OCI-LY1 (cell line): ENCODE results near the gene RFNG.

Experiments
- H2AFZ ChIP-seq: fragments of 200-600 bp; sonication (generic), shearing (Covaris generic); 2 replicates; pipeline ENCODE4 v1.6.0; 2014; ENCODE audit warnings: antibody characterized with exemption, mild to moderate bottlenecking, low read length
- H3F3A ChIP-seq: fragments of 200-600 bp; sonication (generic), shearing (Covaris generic); 2 replicates; pipeline ENCODE4 v1.6.0; 2014; ENCODE audit warnings: mild to moderate bottlenecking, antibody characterized with exemption, low read length, moderate library complexity; ENCODE audit not compliant: insufficient read depth
- H3K27ac ChIP-seq: fragments of 200-600 bp; sonication (generic); 2 replicates; pipeline ENCODE4 v1.5.1; 2014; ENCODE audit warnings: low read length, mixed run types, mild to moderate bottlenecking, low read depth; ENCODE audit not compliant: poor library complexity, severe bottlenecking
- H3K27me3 ChIP-seq: fragments of 200-600 bp; sonication (generic); 2 replicates; pipeline ENCODE4 v1.6.0; 2014; ENCODE audit warnings: antibody characterized with exemption, mild to moderate bottlenecking, low read length, moderate library complexity; ENCODE audit not compliant: insufficient read depth
- H3K36me3 ChIP-seq: fragments of 200-600 bp; sonication (generic); 2 replicates; pipeline ENCODE4 v1.6.1; 2014; ENCODE audit warnings: mild to moderate bottlenecking, antibody characterized with exemption, low read length, moderate library complexity, mixed read lengths; ENCODE audit not compliant: insufficient read depth
- H3K4me1 ChIP-seq: fragments of 200-600 bp; sonication (generic); 2 replicates; pipeline ENCODE4 v1.5.1; 2014; ENCODE audit warnings: mild to moderate bottlenecking, low read length, moderate library complexity; ENCODE audit not compliant: insufficient read depth, severe bottlenecking
- H3K4me2 ChIP-seq: fragments of 200-600 bp; sonication (generic), shearing (Covaris generic); 2 replicates; pipeline ENCODE4 v1.6.1; 2014; ENCODE audit warnings: low read length
- H3K4me3 ChIP-seq: fragments of 200-600 bp; sonication (generic); 2 replicates; pipeline ENCODE4 v1.5.1; 2014; ENCODE audit warnings: low read length, low read depth, mild to moderate bottlenecking, mixed read lengths; ENCODE audit not compliant: poor library complexity, severe bottlenecking
- H3K79me2 ChIP-seq: fragments of 200-600 bp; shearing (Covaris generic); 2 replicates; pipeline ENCODE4 v1.6.1; 2016; ENCODE audit warnings: mixed run types, low read length, mixed read lengths; ENCODE audit not compliant: insufficient read depth
- H3K9ac ChIP-seq: fragments of 200-600 bp; sonication (generic), shearing (Covaris generic); 2 replicates; pipeline ENCODE4 v1.6.1; 2014; ENCODE audit warnings: mild to moderate bottlenecking, low read length, mixed read lengths
- H3K9me2 ChIP-seq: fragments of 200-600 bp; sonication (generic), shearing (Covaris generic); 2 replicates; pipeline ENCODE4 v1.6.1; 2014; ENCODE audit warnings: low read depth, mild to moderate bottlenecking, low read length, mixed read lengths
- H3K9me3 ChIP-seq: fragments of 200-600 bp; shearing (Covaris generic); 2 replicates; pipeline ENCODE4 v1.6.1; 2014; ENCODE audit warnings: low read length, mixed read lengths
- H4K20me1 ChIP-seq: fragments of 200-600 bp; sonication (generic), shearing (Covaris generic); 2 replicates; pipeline ENCODE4 v1.6.0; 2016; ENCODE audit warnings: mild to moderate bottlenecking, low read length; ENCODE audit not compliant: insufficient read depth
- EZH2 ChIP-seq: fragments of 200-600 bp; sonication (generic), shearing (Covaris generic); IDR thresholded peaks from 2 replicates; pipeline ENCODE4 v1.8.0; 2017; ENCODE audit warnings: borderline replicate concordance, mixed run types, mild to moderate bottlenecking, antibody characterized with exemption, low read length, moderate library complexity, mixed read lengths
- TF ChIP-seq, protein P1 (sequence below): fragments of 200-600 bp; sonication (generic), shearing (Covaris generic); IDR thresholded peaks from 2 replicates; pipeline ENCODE4 v1.5.1; 2017; ENCODE audit warnings: mild to moderate bottlenecking, antibody characterized with exemption, low read length, moderate library complexity, mixed read lengths

RFNG gene

DNA sequence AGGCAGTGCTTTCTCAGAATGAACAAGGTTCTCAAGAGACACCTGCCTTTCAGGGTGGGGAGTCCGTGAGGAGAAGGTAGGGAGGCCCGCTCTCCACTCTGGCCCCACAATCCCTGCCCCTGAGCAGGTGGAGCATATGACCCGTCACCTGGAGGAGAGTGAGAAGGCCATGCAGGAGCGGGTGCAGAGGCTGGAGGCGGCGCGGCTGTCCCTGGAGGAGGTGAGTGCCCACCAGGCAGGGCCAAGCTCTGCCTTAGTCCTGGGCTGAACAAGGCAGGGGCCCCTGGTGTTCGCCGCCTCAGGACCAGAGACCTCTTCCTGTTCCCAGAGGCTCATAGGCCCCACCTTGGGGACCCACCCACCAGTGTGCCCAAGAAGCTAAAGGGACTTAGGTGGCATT, 22.6 kb downstream of the RFNG start:
- no peaks in the 10 kb centered on the region for H3K27me3 ChIP-seq
- H3F3A ChIP-seq: no peaks in the 10 kb centered on the region
- no peak overlapping the region for H2AFZ ChIP-seq
- no peak overlapping the region for H3K27ac ChIP-seq
- TF ChIP-seq, protein P1, sequence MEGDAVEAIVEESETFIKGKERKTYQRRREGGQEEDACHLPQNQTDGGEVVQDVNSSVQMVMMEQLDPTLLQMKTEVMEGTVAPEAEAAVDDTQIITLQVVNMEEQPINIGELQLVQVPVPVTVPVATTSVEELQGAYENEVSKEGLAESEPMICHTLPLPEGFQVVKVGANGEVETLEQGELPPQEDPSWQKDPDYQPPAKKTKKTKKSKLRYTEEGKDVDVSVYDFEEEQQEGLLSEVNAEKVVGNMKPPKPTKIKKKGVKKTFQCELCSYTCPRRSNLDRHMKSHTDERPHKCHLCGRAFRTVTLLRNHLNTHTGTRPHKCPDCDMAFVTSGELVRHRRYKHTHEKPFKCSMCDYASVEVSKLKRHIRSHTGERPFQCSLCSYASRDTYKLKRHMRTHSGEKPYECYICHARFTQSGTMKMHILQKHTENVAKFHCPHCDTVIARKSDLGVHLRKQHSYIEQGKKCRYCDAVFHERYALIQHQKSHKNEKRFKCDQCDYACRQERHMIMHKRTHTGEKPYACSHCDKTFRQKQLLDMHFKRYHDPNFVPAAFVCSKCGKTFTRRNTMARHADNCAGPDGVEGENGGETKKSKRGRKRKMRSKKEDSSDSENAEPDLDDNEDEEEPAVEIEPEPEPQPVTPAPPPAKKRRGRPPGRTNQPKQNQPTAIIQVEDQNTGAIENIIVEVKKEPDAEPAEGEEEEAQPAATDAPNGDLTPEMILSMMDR: no peak
- no peak for TF ChIP-seq EZH2
- no peaks in the 10 kb centered on the region for H4K20me1 ChIP-seq
- peaks cover 25% of the 10 kb centered on the region for H3K4me1 ChIP-seq
- H3K9me3 ChIP-seq: no peaks in the 10 kb centered on the region
- no peaks in the 10 kb centered on the region for H3K9me2 ChIP-seq
- H3K36me3 ChIP-seq: peaks cover 4% of the 10 kb centered on the region; the same call in 1 of the 2 replicates
- no peak overlapping the region for H3K4me2 ChIP-seq
- no peaks in the 10 kb centered on the region for H3K79me2 ChIP-seq
- H3K4me3 ChIP-seq: no peak overlapping the region
- H3K9ac ChIP-seq: no peak overlapping the region

DNA sequence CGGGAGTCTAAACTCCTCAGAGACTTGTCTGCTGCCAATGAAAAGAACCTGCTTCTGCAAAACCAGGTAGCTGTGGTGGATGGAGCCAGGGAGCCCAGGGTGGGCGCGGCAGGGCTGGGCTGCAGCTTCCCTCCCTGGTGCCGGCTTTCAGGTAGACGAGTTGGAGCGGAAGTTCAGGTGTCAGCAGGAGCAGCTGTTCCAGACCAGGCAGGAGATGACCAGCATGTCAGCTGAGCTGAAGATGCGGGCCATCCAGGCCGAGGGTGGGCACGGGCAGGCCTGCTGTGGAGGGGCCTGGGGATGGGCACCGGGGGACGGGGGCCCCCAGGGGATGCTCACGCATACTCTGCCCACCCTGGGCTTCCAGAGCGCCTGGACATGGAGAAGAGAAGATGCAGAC, 23.4 kb downstream of the RFNG start:
- Histone ChIP-seq H3K79me2 (no peaks in the 10 kb centered on the region), H3K27ac (no peak overlapping the region), H3K27me3 (no peaks in the 10 kb centered on the region), H3K4me2 (no peak overlapping the region), H3K36me3 (peaks cover 4% of the 10 kb centered on the region; the same call in 1 of the 2 replicates), H3K9ac (no peak overlapping the region), H3K4me3 (no peak overlapping the region), H3F3A (no peaks in the 10 kb centered on the region), H3K9me2 (no peaks in the 10 kb centered on the region), H4K20me1 (no peaks in the 10 kb centered on the region), H3K9me3 (no peaks in the 10 kb centered on the region), H2AFZ (no peak overlapping the region), H3K4me1 (peaks cover 29% of the 10 kb centered on the region)
- TF ChIP-seq EZH2: no peak

DNA sequence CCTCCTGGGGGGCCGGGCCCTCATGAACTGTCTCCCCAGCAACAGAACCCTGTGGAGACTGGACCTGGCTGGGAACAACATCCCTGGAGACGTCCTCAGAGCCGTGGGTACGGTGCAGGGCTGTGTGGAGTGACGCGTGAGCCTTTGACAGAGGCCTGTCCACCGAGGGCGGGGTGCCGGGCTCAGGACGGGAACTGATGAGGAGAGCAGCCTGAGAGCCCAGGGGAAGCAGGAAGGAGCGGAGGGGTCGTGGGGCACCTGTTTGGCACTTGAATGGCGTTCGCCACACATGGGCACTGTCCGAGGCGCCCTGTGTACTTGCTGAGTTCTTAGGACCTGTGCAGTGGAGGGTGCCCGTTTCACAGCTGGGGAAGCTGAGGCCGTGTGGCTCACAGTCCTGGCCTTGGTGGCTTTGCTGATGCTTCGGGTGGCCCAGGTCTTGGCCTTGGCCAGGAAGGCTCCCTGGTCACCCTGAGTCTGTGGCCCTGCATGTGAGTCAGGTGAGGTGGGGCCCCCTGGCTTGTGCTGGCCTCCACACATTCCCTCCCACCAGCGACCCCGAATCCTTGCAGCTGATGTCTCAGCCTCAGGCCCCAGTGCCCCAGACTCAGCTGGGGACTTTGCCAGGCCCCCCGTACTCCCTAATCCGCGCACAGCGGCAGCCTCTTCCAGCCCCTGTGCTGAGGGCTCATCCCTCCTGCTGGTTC, 26.1 kb downstream of the RFNG start:
- no peaks in the 10 kb centered on the region for H3K79me2 ChIP-seq
- no peaks in the 10 kb centered on the region for H4K20me1 ChIP-seq
- H3K27ac ChIP-seq: no peak overlapping the region
- no peak overlapping the region for H3K4me2 ChIP-seq
- H3K36me3 ChIP-seq: peaks cover 4% of the 10 kb centered on the region; the same call in 1 of the 2 replicates
- peaks cover 29% of the 10 kb centered on the region for H3K4me1 ChIP-seq
- no peak overlapping the region for H3K9ac ChIP-seq
- H3F3A ChIP-seq: no peaks in the 10 kb centered on the region
- no peak overlapping the region for H2AFZ ChIP-seq
- no peak overlapping the region for H3K4me3 ChIP-seq
- H3K9me2 ChIP-seq: no peaks in the 10 kb centered on the region
- TF ChIP-seq EZH2: no peak
- TF ChIP-seq, protein P1: no peak
- no peaks in the 10 kb centered on the region for H3K27me3 ChIP-seq
- no peaks in the 10 kb centered on the region for H3K9me3 ChIP-seq

DNA sequence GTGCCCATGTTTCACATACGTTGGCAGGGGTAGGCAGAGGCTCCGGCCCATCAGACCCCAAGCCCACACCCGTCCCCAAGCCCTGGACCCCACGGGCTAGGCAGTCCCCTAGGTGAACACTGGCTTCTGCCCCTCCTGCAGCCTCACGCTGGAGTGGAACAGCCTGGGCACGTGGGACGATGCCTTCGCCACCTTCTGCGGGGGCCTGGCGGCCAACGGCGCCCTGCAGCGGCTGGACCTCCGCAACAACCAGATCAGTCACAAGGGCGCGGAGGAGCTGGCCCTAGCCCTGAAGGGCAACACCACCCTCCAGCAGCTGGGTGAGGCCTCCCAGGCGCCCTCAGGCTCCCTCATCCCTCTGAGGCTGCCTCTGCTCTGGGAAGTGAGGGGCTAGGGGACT, 26.8 kb downstream of the RFNG start:
- Histone ChIP-seq H3F3A (no peaks in the 10 kb centered on the region), H3K9me3 (no peaks in the 10 kb centered on the region), H3K9ac (no peak overlapping the region), H3K4me1 (peaks cover 25% of the 10 kb centered on the region), H3K4me2 (no peak overlapping the region), H3K4me3 (no peak overlapping the region), H3K79me2 (no peaks in the 10 kb centered on the region), H2AFZ (no peak overlapping the region), H3K27ac (no peak overlapping the region), H3K27me3 (no peaks in the 10 kb centered on the region), H3K36me3 (peaks cover 4% of the 10 kb centered on the region; the same call in 1 of the 2 replicates), H3K9me2 (no peaks in the 10 kb centered on the region), H4K20me1 (no peaks in the 10 kb centered on the region)
- TF ChIP-seq EZH2: no peak
- TF ChIP-seq, protein P1: no peak
